ENCODE data around the gene PRDX5.

The PRDX5 gene

DNA sequence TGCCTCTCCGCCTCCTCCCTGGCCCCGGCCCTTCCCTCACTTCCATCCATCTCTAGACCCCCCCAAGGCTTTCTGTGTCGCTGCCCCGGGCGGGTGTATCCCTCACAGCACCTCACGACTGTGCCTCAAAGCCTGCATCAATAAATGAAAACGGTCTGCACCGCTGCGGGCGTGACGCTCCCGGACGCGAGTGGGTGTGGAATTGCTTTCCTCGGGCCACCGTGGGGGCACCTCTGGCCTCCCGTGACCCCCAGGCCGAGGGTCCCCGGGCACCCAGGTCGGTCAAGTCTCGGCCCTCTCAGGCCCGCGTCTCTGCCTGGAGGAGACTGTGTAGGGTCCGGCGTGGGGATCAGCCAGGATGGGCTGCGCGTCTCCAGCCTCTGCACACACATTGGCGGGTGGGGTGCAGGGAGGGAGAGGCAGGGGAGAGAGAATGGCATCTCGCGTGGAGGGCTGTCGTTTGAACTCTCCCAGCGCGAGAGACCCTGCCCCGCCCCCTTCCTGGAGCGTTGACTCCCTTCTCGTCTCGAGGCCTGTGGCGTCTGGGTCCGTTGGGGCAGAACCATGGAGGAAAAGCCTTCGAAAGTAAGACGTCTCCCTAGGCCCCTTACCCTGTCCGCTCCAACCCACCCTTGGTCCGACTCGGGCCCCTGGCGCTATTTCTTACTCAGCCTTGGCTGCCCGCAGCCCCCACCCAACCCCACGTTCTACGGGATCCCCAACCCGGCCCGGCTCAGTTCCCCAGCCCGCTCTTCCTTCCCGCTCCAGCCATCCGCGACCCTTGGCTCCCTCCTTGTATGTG is 17.9 kb upstream of the PRDX5 start, which contains the start of gene CATSPERZ:
Gene CATSPERZ (plus strand): TSS at position 512 of the 802 bp plus-strand sequence. CDS start 53 bp downstream, at position 565.
- peaks cover 11 to 65% (median 49%) of the 10 kb centered on the region in 5 experiments for H3K27me3 ChIP-seq (replicated peaks in 2 of 5; ENCODE audit: control insufficient read depth in 4 of 5, insufficient read depth in 5 of 5, low read length in 4 of 5)
- H3K4me3 ChIP-seq (ENCODE audit: control insufficient read depth in 1 of 7, extremely low read depth in 1 of 7, insufficient read depth in 4 of 7, low read depth in 2 of 7, low read length in 6 of 7), result peak within 1 kb of the TSS in 6 of 7 experiments; percentile 20 to 67 (median 45)
- no peaks in the 10 kb centered on the region for H3K36me3 ChIP-seq (ENCODE audit: control insufficient read depth in 4 of 4, insufficient read depth in 4 of 4, low read length in 3 of 4)
- WGBS (ENCODE audit: insufficient coverage), result 3% methylated on average over 48 of the region's 54 CpGs
- H3K9me3 ChIP-seq (ENCODE audit: control extremely low read depth in 1 of 5, control insufficient read depth in 4 of 5, insufficient read depth in 2 of 5, low read depth in 1 of 5, low read length in 4 of 5), result no peaks in the 10 kb centered on the region
- peaks cover 0 to 47% (median 39%) of the 10 kb centered on the region in 4 experiments for H3K4me1 ChIP-seq (ENCODE audit: control extremely low read depth in 1 of 4, control insufficient read depth in 4 of 4, insufficient read depth in 4 of 4, low read length in 3 of 4)
- ChIA-PET CTCF (interaction anchor here (0.8 to 5.4 kb wide), 19 partner anchors 9 to 118 kb away, joined by 3 to 123 read pairs (median 5); partner anchors contain the start of genes FERMT3, GPR137, KCNK4 and PLCB3), POLR2A (no interaction called here)
- peak in 1 of 3 donors; percentile 26 for DNase-seq
- no peak within 1 kb of the TSS for H3K27ac ChIP-seq (ENCODE audit: insufficient read depth in 1 of 2, low read depth in 1 of 2, low read length in 2 of 2, poor library complexity in 1 of 2, severe bottlenecking in 2 of 2)

- Histone ChIP-seq H3K4me3 (ENCODE audit: control insufficient read depth in 1 of 7, extremely low read depth in 1 of 7, insufficient read depth in 4 of 7, low read depth in 2 of 7, low read length in 6 of 7) (peak overlapping the region in 1 of 7 experiments; percentile 77), H3K9me3 (ENCODE audit: control extremely low read depth in 1 of 5, control insufficient read depth in 4 of 5, insufficient read depth in 2 of 5, low read depth in 1 of 5, low read length in 4 of 5) (no peaks in the 10 kb centered on the region), H3K4me1 (ENCODE audit: control extremely low read depth in 1 of 4, control insufficient read depth in 4 of 4, insufficient read depth in 4 of 4, low read length in 3 of 4) (peaks cover 7 to 49% (median 45%) of the 10 kb centered on the region in 4 experiments), H3K27me3 (replicated peaks in 2 of 5; ENCODE audit: control insufficient read depth in 4 of 5, insufficient read depth in 5 of 5, low read length in 4 of 5) (peaks cover 0 to 32% (median 20%) of the 10 kb centered on the region in 5 experiments), H3K27ac (ENCODE audit: insufficient read depth in 1 of 2, low read depth in 1 of 2, low read length in 2 of 2, poor library complexity in 1 of 2, severe bottlenecking in 2 of 2) (no peak overlapping the region), H3K36me3 (ENCODE audit: control insufficient read depth in 4 of 4, insufficient read depth in 4 of 4, low read length in 3 of 4) (peaks cover 0 to 5% (median 2%) of the 10 kb centered on the region in 4 experiments)
- ChIA-PET CTCF (interaction anchor here (0.8 to 5.4 kb wide), 23 partner anchors 13 to 137 kb away, joined by 3 to 123 read pairs (median 5); partner anchors contain the start of genes FERMT3, KCNK4, MACROD1 and PLCB3), POLR2A (interaction anchor here (1.1 to 2.5 kb wide), 5 partner anchors 14 to 99 kb away, joined by 5 to 26 read pairs (median 12); partner anchors contain the start of genes CCDC88B, FERMT3, PRDX5 and TRMT112)
- no peak for DNase-seq
- WGBS (ENCODE audit: insufficient coverage), result 93% methylated on average over 8 of the region's 13 CpGs
These were observed 14.6 kb upstream of the PRDX5 start for GRCh38 chr11:64303109-64304031.

- CTCF ChIA-PET, result interaction anchor here (0.8 to 5.4 kb wide), 25 partner anchors 13 to 138 kb away, joined by 3 to 123 read pairs (median 4); partner anchors contain the start of genes DNAJC4, FERMT3, KCNK4 and MACROD1
- peaks cover 7 to 49% (median 45%) of the 10 kb centered on the region in 4 experiments for H3K4me1 ChIP-seq (ENCODE audit: control extremely low read depth in 1 of 4, control insufficient read depth in 4 of 4, insufficient read depth in 4 of 4, low read length in 3 of 4)
These were observed 13.9 kb upstream of the PRDX5 start for GRCh38 chr11:64304032-64304315.

GRCh38 chr11:64304316-64305072 is 13.4 kb upstream of the PRDX5 start:
- Histone ChIP-seq H3K9me3 (ENCODE audit: control extremely low read depth in 1 of 5, control insufficient read depth in 4 of 5, insufficient read depth in 2 of 5, low read depth in 1 of 5, low read length in 4 of 5) (no peaks in the 10 kb centered on the region), H3K4me1 (ENCODE audit: control extremely low read depth in 1 of 4, control insufficient read depth in 4 of 4, insufficient read depth in 4 of 4, low read length in 3 of 4) (peaks cover 7 to 44% (median 40%) of the 10 kb centered on the region in 4 experiments), H3K27me3 (replicated peaks in 2 of 5; ENCODE audit: control insufficient read depth in 4 of 5, insufficient read depth in 5 of 5, low read length in 4 of 5) (peaks cover 0 to 20% (median 13%) of the 10 kb centered on the region in 5 experiments), H3K27ac (ENCODE audit: insufficient read depth in 1 of 2, low read depth in 1 of 2, low read length in 2 of 2, poor library complexity in 1 of 2, severe bottlenecking in 2 of 2) (peak overlapping the region; percentile 40 to 82), H3K36me3 (ENCODE audit: control insufficient read depth in 4 of 4, insufficient read depth in 4 of 4, low read length in 3 of 4) (peaks cover 0 to 5% (median 2%) of the 10 kb centered on the region in 4 experiments), H3K4me3 (ENCODE audit: control insufficient read depth in 1 of 7, extremely low read depth in 1 of 7, insufficient read depth in 4 of 7, low read depth in 2 of 7, low read length in 6 of 7) (peak overlapping the region; percentile 52 to 92 (median 78))
- under 1% methylated on average over 35 of the region's 46 CpGs for WGBS (ENCODE audit: insufficient coverage)
- ChIA-PET POLR2A (interaction anchor here (0.6 to 2.5 kb wide), 8 partner anchors 13 to 100 kb away, joined by 3 to 26 read pairs (median 6); partner anchors contain the start of genes CCDC88B, FERMT3, PRDX5 and TRMT112), CTCF (interaction anchor here (0.8 to 5.4 kb wide), 28 partner anchors 12 to 139 kb away, joined by 3 to 123 read pairs (median 4); partner anchors contain the start of genes BAD, DNAJC4, FERMT3 and FKBP2)
- peak; percentile 90 to 94 (median 91) for DNase-seq

More at GRCh38 chr11:64304032-64304315, 13.9 kb upstream of the PRDX5 start:
- Histone ChIP-seq H3K36me3 (ENCODE audit: control insufficient read depth in 4 of 4, insufficient read depth in 4 of 4, low read length in 3 of 4) (peaks cover 0 to 5% (median 2%) of the 10 kb centered on the region in 4 experiments), H3K9me3 (ENCODE audit: control extremely low read depth in 1 of 5, control insufficient read depth in 4 of 5, insufficient read depth in 2 of 5, low read depth in 1 of 5, low read length in 4 of 5) (no peaks in the 10 kb centered on the region), H3K4me3 (ENCODE audit: control insufficient read depth in 1 of 7, extremely low read depth in 1 of 7, insufficient read depth in 4 of 7, low read depth in 2 of 7, low read length in 6 of 7) (peak overlapping the region in 5 of 7 experiments; percentile 77 to 92 (median 85)), H3K27me3 (replicated peaks in 2 of 5; ENCODE audit: control insufficient read depth in 4 of 5, insufficient read depth in 5 of 5, low read length in 4 of 5) (peaks cover 0 to 26% (median 15%) of the 10 kb centered on the region in 5 experiments), H3K27ac (ENCODE audit: insufficient read depth in 1 of 2, low read depth in 1 of 2, low read length in 2 of 2, poor library complexity in 1 of 2, severe bottlenecking in 2 of 2) (no peak overlapping the region)
- DNase-seq, result no peak
- POLR2A ChIA-PET, result interaction anchor here (0.7 to 2.5 kb wide), 6 partner anchors 14 to 100 kb away, joined by 3 to 26 read pairs (median 9); partner anchors contain the start of genes CCDC88B, FERMT3, PRDX5 and TRMT112
- 63% methylated on average over 2 of the region's 5 CpGs for WGBS (ENCODE audit: insufficient coverage)

- DNase-seq, result peak; percentile 95 to 99 (median 99)
- H3K27ac ChIP-seq (ENCODE audit: insufficient read depth in 1 of 2, low read depth in 1 of 2, low read length in 2 of 2, poor library complexity in 1 of 2, severe bottlenecking in 2 of 2), result peak within 1 kb of the TSS; percentile 40 to 82
- H3K36me3 ChIP-seq (ENCODE audit: control insufficient read depth in 4 of 4, insufficient read depth in 4 of 4, low read length in 3 of 4), result peaks cover 0 to 5% (median 2%) of the 10 kb centered on the region in 4 experiments
- no peaks in the 10 kb centered on the region for H3K9me3 ChIP-seq (ENCODE audit: control extremely low read depth in 1 of 5, control insufficient read depth in 4 of 5, insufficient read depth in 2 of 5, low read depth in 1 of 5, low read length in 4 of 5)
- peaks cover 7 to 37% (median 33%) of the 10 kb centered on the region in 4 experiments for H3K4me1 ChIP-seq (ENCODE audit: control extremely low read depth in 1 of 4, control insufficient read depth in 4 of 4, insufficient read depth in 4 of 4, low read length in 3 of 4)
- POLR2A ChIA-PET, result interaction anchor here (0.6 to 2.5 kb wide), 6 partner anchors 12 to 101 kb away, joined by 3 to 26 read pairs (median 10); partner anchors contain the start of genes FERMT3, PRDX5 and TRMT112
- CTCF ChIA-PET, result interaction anchor here (0.8 to 5.4 kb wide), 18 partner anchors 11 to 108 kb away, joined by 3 to 123 read pairs (median 5); partner anchors contain the start of genes BAD, DNAJC4, FERMT3 and FKBP2
- H3K27me3 ChIP-seq (replicated peaks in 2 of 5; ENCODE audit: control insufficient read depth in 4 of 5, insufficient read depth in 5 of 5, low read length in 4 of 5), result peaks cover 0 to 13% (median 7%) of the 10 kb centered on the region in 5 experiments
- peak within 1 kb of the TSS; percentile 58 to 92 (median 78) for H3K4me3 ChIP-seq (ENCODE audit: control insufficient read depth in 1 of 7, extremely low read depth in 1 of 7, insufficient read depth in 4 of 7, low read depth in 2 of 7, low read length in 6 of 7)
- under 1% methylated on average over 57 of the region's 81 CpGs for WGBS (ENCODE audit: insufficient coverage)
These were observed 12.7 kb upstream of the PRDX5 start, which contains the start of gene ESRRA for GRCh38 chr11:64305075-64305690. Gene ESRRA, plus strand, starts transcription at chr11:64305524. Its CDS starts 1,656 bp downstream, at chr11:64307180.
